ENCODE measurements around the gene CDH23. TPM values are rescaled to one million over a fixed set of nuclear protein-coding genes. Genes with fewer than 3 reads are reported as not detected.

Gene CDH23
- total and polyA plus RNA-seq, 2 donors (not counting 1 experiment from before 2014, with no cell fraction given) = 0.37 to 0.89 TPM

GRCh38 chr10:71413581-71413980 is 16.9 kb downstream of the CDH23 start:
- H3K27ac ChIP-seq (ENCODE audit: low read length in 2 of 2) = no peak overlapping the region
- no peaks in the 10 kb centered on the region for H4K20me1 ChIP-seq (ENCODE audit: control insufficient read depth, insufficient read depth, low read length, poor library complexity, severe bottlenecking)
- H3K4me2 ChIP-seq (replicated peaks; ENCODE audit: low read depth, low read length, poor library complexity, severe bottlenecking) = no peak overlapping the region
- H3K27me3 ChIP-seq (replicated peaks in 1 of 4; ENCODE audit: control extremely low read depth in 1 of 4, control insufficient read depth in 3 of 4, insufficient read depth in 4 of 4, low read length in 3 of 4) = peaks cover 0 to 2% (median 0%) of the 10 kb centered on the region in 4 experiments
- POLR2A ChIA-PET = no interaction called here
- no peak overlapping the region for H3K9ac ChIP-seq (ENCODE audit: low read length)
- intact Hi-C loops (cut with micrococcal nuclease) = no loop called here
- H3K4me1 ChIP-seq (ENCODE audit: control insufficient read depth in 2 of 2, insufficient read depth in 2 of 2, low read length in 2 of 2) = no peaks in the 10 kb centered on the region
- no peak for TF ChIP-seq EZH2 (IDR thresholded peaks at IDR 0.05; ENCODE audit: borderline replicate concordance, insufficient read depth, low read depth, low read length, poor library complexity, severe bottlenecking)
- no peak for TF ChIP-seq CTCF (IDR thresholded peaks at IDR 0.05)
- ATAC-seq (ENCODE audit: low read depth) (no peak), DNase-seq (no peak)
- no peak overlapping the region for H3K4me3 Mint-ChIP-seq
- no peaks in the 10 kb centered on the region for H3K79me2 ChIP-seq (ENCODE audit: control insufficient read depth, insufficient read depth, low read length)
- no peaks in the 10 kb centered on the region for H3K4me1 Mint-ChIP-seq
- peaks cover 7 to 16% (median 10%) of the 10 kb centered on the region in 3 donors for H3K9me3 ChIP-seq (ENCODE audit: control extremely low read depth in 1 of 3, control insufficient read depth in 2 of 3, insufficient read depth in 1 of 3, low read length in 2 of 3)
- H3K36me3 ChIP-seq (replicated peaks in 1 of 2; ENCODE audit: control extremely low read depth in 1 of 2, control insufficient read depth in 1 of 2, extremely low read depth in 1 of 2, insufficient read depth in 2 of 2, low read length in 1 of 2) = no peaks in the 10 kb centered on the region
- H3K27me3 Mint-ChIP-seq = no peaks in the 10 kb centered on the region
- peaks cover 7% of the 10 kb centered on the region for H3K9me3 Mint-ChIP-seq (ENCODE audit: insufficient read depth)
- CTCF ChIA-PET = interaction anchor here (1.1 kb wide), 1 partner anchor 14 kb away, joined by 3 read pairs; no protein-coding TSS in a partner anchor
- H3K4me3 ChIP-seq (ENCODE audit: control extremely low read depth in 1 of 5, extremely low read depth in 1 of 5, insufficient read depth in 1 of 5, low read depth in 2 of 5, low read length in 4 of 5) = no peak overlapping the region
- H3K27ac Mint-ChIP-seq = no peak overlapping the region
- H2AFZ ChIP-seq (ENCODE audit: insufficient read depth, low read depth, low read length, poor library complexity, severe bottlenecking) = no peak overlapping the region

GRCh38 chr10:71414359-71414758 is 17.6 kb downstream of the CDH23 start:
- WGBS (ENCODE audit: insufficient coverage) = no CpG with 5 or more reads among the region's 1 CpG
- Histone ChIP-seq H3K9ac (ENCODE audit: low read length) (no peak overlapping the region), H3K4me2 (replicated peaks; ENCODE audit: low read depth, low read length, poor library complexity, severe bottlenecking) (no peak overlapping the region), H3K36me3 (replicated peaks in 1 of 2; ENCODE audit: control extremely low read depth in 1 of 2, control insufficient read depth in 1 of 2, extremely low read depth in 1 of 2, insufficient read depth in 2 of 2, low read length in 1 of 2) (no peaks in the 10 kb centered on the region), H2AFZ (ENCODE audit: insufficient read depth, low read depth, low read length, poor library complexity, severe bottlenecking) (no peak overlapping the region), H3K4me3 (ENCODE audit: control extremely low read depth in 1 of 5, extremely low read depth in 1 of 5, insufficient read depth in 1 of 5, low read depth in 2 of 5, low read length in 4 of 5) (no peak overlapping the region), H3K27me3 (replicated peaks in 1 of 4; ENCODE audit: control extremely low read depth in 1 of 4, control insufficient read depth in 3 of 4, insufficient read depth in 4 of 4, low read length in 3 of 4) (peaks cover 0 to 7% (median 3%) of the 10 kb centered on the region in 4 experiments), H4K20me1 (ENCODE audit: control insufficient read depth, insufficient read depth, low read length, poor library complexity, severe bottlenecking) (no peaks in the 10 kb centered on the region), H3K4me1 (ENCODE audit: control insufficient read depth in 2 of 2, insufficient read depth in 2 of 2, low read length in 2 of 2) (no peaks in the 10 kb centered on the region), H3K9me3 (ENCODE audit: control extremely low read depth in 1 of 3, control insufficient read depth in 2 of 3, insufficient read depth in 1 of 3, low read length in 2 of 3) (peaks cover 7 to 16% (median 10%) of the 10 kb centered on the region in 3 donors), H3K27ac (ENCODE audit: low read length in 2 of 2) (no peak overlapping the region), H3K79me2 (ENCODE audit: control insufficient read depth, insufficient read depth, low read length) (no peaks in the 10 kb centered on the region)
- no peak for ATAC-seq (ENCODE audit: low read depth)
- no peaks in the 10 kb centered on the region for H3K4me1 Mint-ChIP-seq
- intact Hi-C loops (cut with micrococcal nuclease) = no loop called here
- POLR2A ChIA-PET = no interaction called here
- TF ChIP-seq EZH2 (IDR thresholded peaks at IDR 0.05; ENCODE audit: borderline replicate concordance, insufficient read depth, low read depth, low read length, poor library complexity, severe bottlenecking) = no peak
- TF ChIP-seq CTCF (IDR thresholded peaks at IDR 0.05) = no peak
- CTCF ChIA-PET = interaction anchor here (1.1 kb wide), 1 partner anchor 15 kb away, joined by 3 read pairs; no protein-coding TSS in a partner anchor
- DNase-seq = no peak
- H3K27ac Mint-ChIP-seq = no peak overlapping the region
- no peak overlapping the region for H3K4me3 Mint-ChIP-seq
- no peaks in the 10 kb centered on the region for H3K27me3 Mint-ChIP-seq
- H3K9me3 Mint-ChIP-seq (ENCODE audit: insufficient read depth) = peaks cover 7% of the 10 kb centered on the region
